GM04504 (cell line): ENCODE results near the gene TNFRSF11A.

ENCODE experiments used
- DNase-seq: peaks from one replicate; pipeline ENCODE4 v3.0.0-alpha.2; 2012; ENCODE audit warnings: low read depth

The TNFRSF11A gene

DNA sequence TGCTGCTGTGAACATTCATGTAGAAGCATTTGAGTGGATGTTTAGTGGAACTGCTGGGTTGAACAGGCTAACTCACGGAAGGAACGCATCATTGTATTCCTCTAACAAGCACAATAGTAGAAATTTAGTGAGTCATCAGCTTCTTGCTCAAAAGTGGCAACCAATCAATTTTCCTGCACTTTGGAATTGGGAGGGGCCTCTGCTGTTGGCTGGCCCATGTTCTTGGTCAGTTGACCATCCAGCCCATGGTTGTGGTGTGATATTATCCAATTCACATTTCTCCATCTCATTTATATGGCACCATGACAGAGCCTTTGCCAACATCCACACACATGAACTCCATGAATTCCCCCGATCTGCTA lies 95.0 kb downstream of the TNFRSF11A start:
- DNase-seq: no peak

DNA sequence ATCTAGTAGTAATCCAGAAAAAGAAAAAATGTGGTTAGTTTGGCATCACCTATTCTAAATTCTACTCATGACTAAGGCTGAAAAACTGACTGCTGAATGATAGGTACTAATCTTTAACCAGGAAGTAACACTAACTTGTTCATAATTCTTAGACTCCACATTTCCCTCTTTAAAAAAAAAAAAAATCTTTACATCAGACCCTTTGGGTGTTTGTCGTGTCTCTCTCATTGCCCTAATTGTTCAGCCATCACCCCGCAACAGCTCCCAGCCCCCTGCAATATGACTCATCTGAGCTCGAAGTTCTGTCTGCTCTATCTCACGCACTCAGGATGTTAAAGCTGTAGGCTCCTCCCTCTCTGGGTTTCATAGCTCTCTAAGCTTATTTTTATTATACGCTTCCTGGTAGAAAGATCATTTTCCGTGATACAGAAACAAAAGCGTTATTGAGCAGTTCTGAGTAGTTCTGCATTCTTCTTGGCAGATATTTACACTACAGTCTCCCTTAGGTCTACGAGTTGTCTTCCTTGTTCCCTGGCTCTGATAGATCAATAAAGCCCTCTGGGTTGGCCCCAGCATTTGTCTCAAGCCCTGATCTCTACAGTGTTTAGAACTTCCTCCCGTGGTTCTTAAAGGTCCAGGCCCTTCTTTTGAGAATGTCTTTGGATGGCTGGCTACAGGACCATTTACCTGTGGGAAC lies 95.6 kb downstream of the TNFRSF11A start:
- DNase-seq: no peak

GRCh38 chr18:62425465-62426190 lies 100.5 kb downstream of the TNFRSF11A start:
- peak; percentile 92 for DNase-seq

DNA sequence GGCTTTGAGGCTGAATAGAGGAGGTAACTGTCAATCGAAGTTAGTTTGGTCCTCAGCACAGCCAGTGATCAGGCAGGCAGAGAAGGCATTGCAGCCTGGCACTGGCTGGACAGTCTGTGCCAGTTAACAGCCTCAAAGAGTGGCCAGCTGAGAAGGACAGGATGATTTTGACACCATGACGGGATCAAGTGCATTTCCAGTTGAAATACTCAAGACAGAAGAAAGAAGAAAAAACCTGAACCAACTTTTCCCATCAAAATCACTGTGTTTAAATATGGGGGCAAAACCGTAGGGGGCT lies 101.0 kb downstream of the TNFRSF11A start:
- DNase-seq: no peak

DNA sequence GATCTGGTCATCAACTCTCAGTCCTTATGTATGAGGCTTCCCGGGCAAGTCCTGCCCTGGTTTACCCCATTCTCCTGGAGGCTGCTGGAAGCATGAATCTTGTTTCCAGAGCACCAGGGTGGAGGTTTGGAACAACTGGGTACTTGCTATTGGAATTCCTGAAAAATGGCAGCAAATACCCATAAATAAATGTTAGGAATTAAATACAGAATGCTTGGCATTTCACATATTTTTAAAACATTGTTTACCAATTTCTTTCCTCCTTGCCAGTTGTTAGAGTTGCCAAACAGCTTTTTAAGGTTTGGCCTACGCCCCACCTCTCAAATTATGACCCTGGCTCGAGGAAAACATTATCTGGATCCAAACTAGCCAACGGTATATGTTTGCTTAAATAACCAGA lies 107.1 kb downstream of the TNFRSF11A start:
- no peak for DNase-seq

- DNase-seq: no peak
Measured at GRCh38 chr18:62434798-62435197, 109.7 kb downstream of the TNFRSF11A start.

- DNase-seq: no peak
Measured at GRCh38 chr18:62435435-62436031, 110.4 kb downstream of the TNFRSF11A start.

DNA sequence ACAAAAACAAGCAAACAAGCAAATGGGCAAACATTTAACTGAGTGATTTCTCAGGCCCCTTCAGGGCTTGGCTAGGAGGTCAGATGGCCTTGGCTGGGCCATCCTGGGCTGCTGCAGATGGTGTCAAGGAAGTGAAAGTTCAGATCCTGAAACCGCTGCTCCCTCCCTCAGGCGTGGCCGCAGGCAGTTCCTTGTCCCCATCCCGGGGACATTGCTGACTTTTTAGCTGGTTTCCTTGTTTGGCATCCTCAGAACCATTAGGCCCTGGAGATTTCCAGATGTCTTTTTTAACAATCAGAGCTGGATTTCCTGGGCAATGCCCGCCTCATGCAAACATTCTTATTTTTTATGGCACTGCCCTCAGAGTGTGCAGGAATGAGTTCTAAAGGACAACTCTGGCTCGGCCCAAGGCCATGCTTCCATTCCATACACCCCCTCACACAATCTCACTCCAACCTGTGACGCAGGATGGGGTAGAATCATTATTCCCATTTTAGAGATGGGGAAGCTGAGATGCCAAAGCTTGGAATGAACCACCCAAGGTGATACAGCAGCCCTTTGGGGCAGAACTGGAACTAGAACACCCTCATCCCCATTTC lies 111.6 kb downstream of the TNFRSF11A start:
- no peak for DNase-seq

DNA sequence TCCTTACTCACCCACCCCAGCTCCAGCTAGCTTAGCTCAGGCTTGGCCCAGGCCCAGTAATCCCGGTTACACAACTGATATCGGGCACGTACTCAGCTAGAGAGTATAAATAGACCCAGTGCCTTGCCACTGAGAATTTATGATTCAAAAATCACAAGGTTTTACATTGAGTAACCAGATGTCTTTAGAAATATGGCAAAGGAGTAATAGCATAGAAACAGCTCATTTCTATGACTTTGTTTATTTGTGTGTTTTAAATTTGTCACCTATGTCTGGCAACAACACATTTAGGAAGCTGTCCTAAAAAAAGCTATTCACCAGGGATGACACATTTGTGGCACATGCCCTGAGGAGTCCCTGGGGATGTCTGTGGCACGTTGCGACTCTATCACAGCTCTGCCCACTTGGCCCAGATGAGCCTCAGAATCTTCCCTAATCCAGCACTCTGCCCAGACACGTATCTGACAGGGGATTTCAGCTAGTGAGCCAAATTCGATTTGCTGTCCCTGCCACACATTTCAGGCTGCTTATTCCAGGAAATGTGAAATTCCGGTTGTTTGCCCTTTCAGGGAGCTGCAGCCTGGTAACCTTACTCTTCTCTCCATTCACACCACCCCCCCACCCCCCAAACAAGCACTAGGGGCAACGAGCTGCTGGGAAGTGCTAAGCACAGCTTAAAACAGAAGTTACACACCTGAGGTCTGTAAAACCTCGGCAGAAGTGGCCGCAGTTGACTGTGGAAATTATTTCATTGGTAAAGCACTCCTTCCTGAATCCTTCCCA lies 112.3 kb downstream of the TNFRSF11A start:
- DNase-seq: peak; percentile 59

DNA sequence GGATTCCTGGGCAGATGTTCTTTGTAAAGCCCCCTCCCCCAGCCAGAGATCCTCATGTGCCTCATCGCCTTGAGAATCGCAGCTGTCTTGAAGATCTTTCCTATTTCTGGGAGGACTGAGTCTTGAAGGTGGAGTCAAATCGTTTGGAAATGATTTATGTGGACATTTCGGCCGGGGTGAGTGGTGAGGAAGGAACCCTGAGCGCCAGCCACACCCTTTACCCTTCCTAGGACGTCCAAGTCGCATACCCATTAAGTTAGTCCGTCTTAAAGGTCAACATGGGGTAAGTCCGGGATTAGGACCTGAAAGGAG lies 112.9 kb downstream of the TNFRSF11A start:
- no peak for DNase-seq

GRCh38 chr18:62438402-62438801 lies 113.3 kb downstream of the TNFRSF11A start:
- DNase-seq: no peak

GRCh38 chr18:62438866-62439265 lies 113.8 kb downstream of the TNFRSF11A start:
- DNase-seq: no peak
